Natural killer cell (primary cell): ENCODE results near the gene LRRC71. TPM values are rescaled to one million over a fixed set of nuclear protein-coding genes. Genes with fewer than 3 reads are reported as not detected.

Experiments used
- ATAC-seq, 3 donors: fragments of 150-1000 bp in 2 of 3; fragments of 200-7000 bp in 1 of 3; cut with Tn5 transposase; 1 replicate in 1 of 3; 2 replicates in 2 of 3; pipeline ENCODE4 v1.10.0; 2021; ENCODE audit warnings: mild to moderate bottlenecking in 2 of 3, moderate library complexity in 2 of 3
- DNase-seq, 2 donors: peaks; one replicate each; pipeline versions ENCODE4 v3.0.0 to v3.0.0-alpha.2; 2013 to 2021; ENCODE audit warnings: mixed read lengths in 1 of 2
- H3K27ac ChIP-seq: one replicate; pipeline ENCODE4 v1.5.1; 2013; ENCODE audit warnings: mild to moderate bottlenecking, low read length
- H3K27me3 ChIP-seq: one replicate; pipeline ENCODE4 v1.6.1; 2013; ENCODE audit warnings: low read length; ENCODE audit not compliant: control insufficient read depth, insufficient read depth
- H3K36me3 ChIP-seq: one replicate; pipeline ENCODE4 v1.6.1; 2013; ENCODE audit warnings: low read length; ENCODE audit not compliant: control insufficient read depth, insufficient read depth
- H3K4me1 ChIP-seq: one replicate; pipeline ENCODE4 v1.6.1; 2013; ENCODE audit warnings: low read length; ENCODE audit not compliant: control insufficient read depth, insufficient read depth
- H3K4me3 ChIP-seq: one replicate; pipeline ENCODE4 v1.5.1; 2013; ENCODE audit warnings: low read length
- H3K9me3 ChIP-seq: one replicate; pipeline ENCODE4 v1.6.1; 2013; ENCODE audit warnings: low read length; ENCODE audit not compliant: control insufficient read depth, insufficient read depth
- H3K27ac Mint-ChIP-seq, 2 donors: one replicate each; pipeline ENCODE4 v1.8.0; 2022; ENCODE audit warnings: mild to moderate bottlenecking in 2 of 2, mixed read lengths in 2 of 2, moderate library complexity in 1 of 2
- H3K27me3 Mint-ChIP-seq, 2 donors: one replicate each; pipeline ENCODE4 v1.8.0; 2022; ENCODE audit warnings: low read depth in 2 of 2, mixed read lengths in 2 of 2
- H3K36me3 Mint-ChIP-seq: one replicate; pipeline ENCODE4 v1.8.0; 2022; ENCODE audit warnings: mixed read lengths
- H3K4me1 Mint-ChIP-seq, 2 donors: one replicate each; pipeline ENCODE4 v1.8.0; 2022; ENCODE audit warnings: mixed read lengths in 2 of 2
- H3K4me3 Mint-ChIP-seq: one replicate; pipeline ENCODE4 v1.8.0; 2022; ENCODE audit warnings: mild to moderate bottlenecking, moderate library complexity, mixed read lengths
- H3K9me3 Mint-ChIP-seq, 2 donors: one replicate each; pipeline ENCODE4 v1.8.0; 2022; ENCODE audit warnings: mixed read lengths in 2 of 2
- WGBS: methylation state at CpG from one replicate; pipeline ENCODE4 v1.1.7; 2013; ENCODE audit warnings: missing lambda C conversion rate; ENCODE audit not compliant: insufficient coverage; 5-methylcytosine and 5-hydroxymethylcytosine counted together
- intact Hi-C: fragments of 100-400 bp; cut with micrococcal nuclease; formaldehyde crosslinking; loops from one replicate; pipeline ENCODE4 v1.14.2; 2022
- total RNA-seq, 4 donors: library from RNA; stranded (reverse); fragments of 120-200 nt in 1 of 4; gene quantifications; one replicate each; pipeline versions ENCODE4 v1.2.3 to v1.2.4, GENCODE V29; 2013 to 2022
- TF ChIP-seq, protein P1 (sequence below): fragments of 200-600 bp; IDR thresholded peaks from one replicate; pipeline ENCODE4 v1.8.0; 2022; ENCODE audit warnings: antibody characterized with exemption

Gene LRRC71
- total RNA-seq, 3 donors from 2014 or later (not counting 1 experiment from before 2014, with no cell fraction given) = not detected

DNA sequence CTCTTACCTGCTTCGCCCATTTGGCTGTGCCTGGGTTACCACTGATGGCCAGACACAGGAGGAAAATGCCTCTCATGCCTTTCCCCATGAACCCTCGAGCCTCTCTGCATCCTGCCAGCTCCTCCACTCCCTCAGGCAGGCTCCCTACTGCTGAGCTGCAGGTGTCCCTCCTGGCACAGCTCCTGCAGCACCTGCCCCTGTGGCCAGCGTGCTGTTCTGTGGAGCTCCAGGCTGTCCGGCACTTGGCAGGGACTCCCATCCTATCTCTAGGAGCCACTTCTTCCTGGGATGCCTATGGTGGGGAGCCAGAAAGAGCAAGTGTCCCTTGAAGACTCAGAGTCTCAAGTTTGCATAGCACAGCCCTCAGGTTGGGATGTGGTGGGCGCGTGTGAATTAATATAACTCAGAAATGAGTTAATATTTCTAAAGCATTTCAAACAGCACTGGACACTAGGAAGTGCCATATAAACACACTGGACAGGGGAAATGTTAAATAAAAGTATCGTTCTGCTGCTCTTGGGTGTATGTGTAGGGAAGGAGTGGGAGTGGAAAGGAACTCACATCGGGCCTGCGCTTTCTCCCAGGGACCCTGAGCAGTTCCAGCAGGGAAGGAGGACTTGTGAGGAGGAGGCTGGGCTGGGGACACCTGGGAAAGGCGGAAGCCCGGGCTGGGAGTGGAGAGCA lies 2.7 kb downstream of the LRRC71 start:
- H3K4me3 Mint-ChIP-seq = no peak overlapping the region
- H3K27me3 Mint-ChIP-seq = peaks cover 64 to 76% of the 10 kb centered on the region in 2 donors
- Histone ChIP-seq H3K4me3 (no peak overlapping the region), H3K27me3 (peaks cover 44% of the 10 kb centered on the region), H3K27ac (no peak overlapping the region), H3K9me3 (no peaks in the 10 kb centered on the region), H3K36me3 (no peaks in the 10 kb centered on the region), H3K4me1 (peaks cover 22% of the 10 kb centered on the region)
- intact Hi-C loops = no loop called here
- WGBS = 15% methylated on average over 11 of the region's 11 CpGs
- no peak for DNase-seq
- TF ChIP-seq, protein P1, sequence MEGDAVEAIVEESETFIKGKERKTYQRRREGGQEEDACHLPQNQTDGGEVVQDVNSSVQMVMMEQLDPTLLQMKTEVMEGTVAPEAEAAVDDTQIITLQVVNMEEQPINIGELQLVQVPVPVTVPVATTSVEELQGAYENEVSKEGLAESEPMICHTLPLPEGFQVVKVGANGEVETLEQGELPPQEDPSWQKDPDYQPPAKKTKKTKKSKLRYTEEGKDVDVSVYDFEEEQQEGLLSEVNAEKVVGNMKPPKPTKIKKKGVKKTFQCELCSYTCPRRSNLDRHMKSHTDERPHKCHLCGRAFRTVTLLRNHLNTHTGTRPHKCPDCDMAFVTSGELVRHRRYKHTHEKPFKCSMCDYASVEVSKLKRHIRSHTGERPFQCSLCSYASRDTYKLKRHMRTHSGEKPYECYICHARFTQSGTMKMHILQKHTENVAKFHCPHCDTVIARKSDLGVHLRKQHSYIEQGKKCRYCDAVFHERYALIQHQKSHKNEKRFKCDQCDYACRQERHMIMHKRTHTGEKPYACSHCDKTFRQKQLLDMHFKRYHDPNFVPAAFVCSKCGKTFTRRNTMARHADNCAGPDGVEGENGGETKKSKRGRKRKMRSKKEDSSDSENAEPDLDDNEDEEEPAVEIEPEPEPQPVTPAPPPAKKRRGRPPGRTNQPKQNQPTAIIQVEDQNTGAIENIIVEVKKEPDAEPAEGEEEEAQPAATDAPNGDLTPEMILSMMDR = no peak
- H3K4me1 Mint-ChIP-seq = peaks cover 4 to 10% of the 10 kb centered on the region in 2 donors
- no peak overlapping the region for H3K27ac Mint-ChIP-seq
- H3K36me3 Mint-ChIP-seq = no peaks in the 10 kb centered on the region
- no peaks in the 10 kb centered on the region for H3K9me3 Mint-ChIP-seq
- no peak for ATAC-seq

DNA sequence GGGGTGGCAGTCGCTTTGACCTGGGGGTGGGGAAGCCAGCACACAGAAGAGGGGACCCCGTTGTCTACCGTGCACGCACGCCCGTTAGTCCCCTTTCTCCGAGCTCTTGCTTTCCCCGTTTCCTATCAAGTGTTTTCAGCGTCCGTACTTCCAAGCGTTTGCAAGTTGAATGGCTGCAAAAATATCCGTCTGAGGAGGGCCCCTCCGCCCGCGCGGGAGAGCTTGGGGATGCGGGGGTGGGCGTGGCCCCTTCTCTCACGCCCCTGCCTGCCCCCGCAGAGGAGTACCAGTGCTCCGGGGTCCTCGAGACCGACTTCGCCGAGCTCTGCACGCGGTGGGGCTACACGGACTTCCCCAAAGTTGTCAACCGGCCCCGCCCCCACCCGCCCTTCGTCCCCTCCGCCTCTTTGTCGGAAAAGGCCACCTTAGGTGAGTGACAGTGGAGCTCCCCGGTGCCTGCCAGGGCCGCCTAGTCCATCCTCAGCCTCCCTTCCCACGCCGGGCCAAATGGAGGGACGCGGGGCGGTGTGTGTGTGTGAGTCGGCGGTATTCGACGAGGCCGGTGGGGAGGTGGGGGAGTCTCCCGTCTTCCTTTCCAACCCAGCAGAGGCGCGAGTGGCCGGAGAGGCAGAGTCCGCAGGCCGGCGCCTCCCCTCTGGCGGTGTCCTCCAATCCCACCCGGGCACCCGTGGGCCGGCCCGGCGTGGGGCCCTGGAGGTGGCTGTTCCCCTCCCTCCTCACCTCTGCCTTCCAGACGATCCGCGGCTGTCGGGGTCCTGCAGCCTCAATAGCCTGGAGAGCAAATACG lies 3.4 kb downstream of the LRRC71 start:
- ATAC-seq (no peak), DNase-seq (no peak)
- no peak overlapping the region for H3K27ac ChIP-seq
- H3K4me3 Mint-ChIP-seq = no peak overlapping the region
- peaks cover 44% of the 10 kb centered on the region for H3K27me3 ChIP-seq
- intact Hi-C loops = no loop called here
- H3K4me1 Mint-ChIP-seq = peaks cover 5 to 11% of the 10 kb centered on the region in 2 donors
- peaks cover 67 to 77% of the 10 kb centered on the region in 2 donors for H3K27me3 Mint-ChIP-seq
- TF ChIP-seq, protein P1 = no peak
- H3K36me3 ChIP-seq = no peaks in the 10 kb centered on the region
- no peak overlapping the region for H3K4me3 ChIP-seq
- H3K36me3 Mint-ChIP-seq = no peaks in the 10 kb centered on the region
- no peaks in the 10 kb centered on the region for H3K9me3 Mint-ChIP-seq
- peaks cover 22% of the 10 kb centered on the region for H3K4me1 ChIP-seq
- 5% methylated on average over 57 of the region's 64 CpGs for WGBS
- no peaks in the 10 kb centered on the region for H3K9me3 ChIP-seq
- no peak overlapping the region for H3K27ac Mint-ChIP-seq

- H3K4me3 ChIP-seq = no peak overlapping the region
- no peak overlapping the region for H3K4me3 Mint-ChIP-seq
- intact Hi-C loops = no loop called here
- no peaks in the 10 kb centered on the region for H3K9me3 ChIP-seq
- no peak overlapping the region for H3K27ac Mint-ChIP-seq
- H3K4me1 ChIP-seq = peaks cover 22% of the 10 kb centered on the region
- H3K4me1 Mint-ChIP-seq = peaks cover 5 to 11% of the 10 kb centered on the region in 2 donors
- TF ChIP-seq, protein P1 = no peak
- peaks cover 47% of the 10 kb centered on the region for H3K27me3 ChIP-seq
- no peaks in the 10 kb centered on the region for H3K36me3 ChIP-seq
- ATAC-seq (no peak), DNase-seq (no peak)
- WGBS = 41% methylated on average over 22 of the region's 22 CpGs
- H3K9me3 Mint-ChIP-seq = no peaks in the 10 kb centered on the region
- H3K36me3 Mint-ChIP-seq = no peaks in the 10 kb centered on the region
- H3K27ac ChIP-seq = no peak overlapping the region
- H3K27me3 Mint-ChIP-seq = peaks cover 74 to 80% of the 10 kb centered on the region in 2 donors
Observed at GRCh38 chr1:156924478-156925153, 4.2 kb downstream of the LRRC71 start.
